Mammary epithelial cell (primary cell): ENCODE results near the gene PPIL3.

ENCODE experiments used
- CTCF ChIP-seq, 2 donors: IDR thresholded peaks in 1 of 2; conservative IDR thresholded peaks in 1 of 2; 2 replicates each; pipeline ENCODE4 v1.5.1; 2011 to 2012; ENCODE audit warnings: inconsistent platforms in 2 of 2, low read length in 2 of 2, mild to moderate bottlenecking in 2 of 2, control low read depth in 1 of 2, low read depth in 1 of 2; ENCODE audit not compliant: insufficient read depth in 1 of 2; ENCODE audit errors: extremely low read depth in 1 of 2
- EZH2 ChIP-seq: IDR thresholded peaks from 2 replicates; pipeline ENCODE4 v1.6.1; 2012; ENCODE audit warnings: low read length, inconsistent platforms, borderline replicate concordance

- TF ChIP-seq CTCF (conservative IDR thresholded peaks at IDR 0.05 in 1 of 2, IDR thresholded peaks at IDR 0.05 in 1 of 2; ENCODE audit: extremely low read depth in 1 of 2, insufficient read depth in 1 of 2, low read depth in 1 of 2, low read length in 2 of 2) = no peak
- TF ChIP-seq EZH2 = no peak
Measured at GRCh38 chr2:200861617-200862155, 27.2 kb downstream of the PPIL3 start.
